ENCODE data around the gene ERC1.

Gene ERC1

GRCh38 chr12:1493781-1494565 is 502.9 kb downstream of the ERC1 start:
- no peak for DNase-seq (ENCODE audit: low read depth)

DNA sequence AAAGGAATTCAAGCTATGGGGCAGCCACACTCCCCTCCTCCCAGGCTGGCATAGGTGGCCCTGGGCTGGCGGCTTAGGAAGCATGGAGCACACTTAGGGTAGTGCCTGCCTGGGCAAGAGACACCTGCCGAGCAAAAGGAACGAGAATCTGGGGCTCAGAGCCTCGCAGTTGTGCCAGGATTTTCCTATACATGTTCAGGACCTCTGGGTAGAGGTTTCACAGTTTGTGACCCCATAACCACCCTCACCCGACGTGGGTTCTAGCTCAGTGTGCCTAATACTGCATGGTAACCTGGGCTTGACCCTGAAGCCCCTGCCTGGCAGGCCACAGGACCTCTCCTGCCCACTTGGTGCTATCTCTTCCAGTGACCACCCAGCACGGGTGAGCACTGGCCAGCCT is 503.8 kb downstream of the ERC1 start:
- DNase-seq (ENCODE audit: low read depth) = no peak

DNA sequence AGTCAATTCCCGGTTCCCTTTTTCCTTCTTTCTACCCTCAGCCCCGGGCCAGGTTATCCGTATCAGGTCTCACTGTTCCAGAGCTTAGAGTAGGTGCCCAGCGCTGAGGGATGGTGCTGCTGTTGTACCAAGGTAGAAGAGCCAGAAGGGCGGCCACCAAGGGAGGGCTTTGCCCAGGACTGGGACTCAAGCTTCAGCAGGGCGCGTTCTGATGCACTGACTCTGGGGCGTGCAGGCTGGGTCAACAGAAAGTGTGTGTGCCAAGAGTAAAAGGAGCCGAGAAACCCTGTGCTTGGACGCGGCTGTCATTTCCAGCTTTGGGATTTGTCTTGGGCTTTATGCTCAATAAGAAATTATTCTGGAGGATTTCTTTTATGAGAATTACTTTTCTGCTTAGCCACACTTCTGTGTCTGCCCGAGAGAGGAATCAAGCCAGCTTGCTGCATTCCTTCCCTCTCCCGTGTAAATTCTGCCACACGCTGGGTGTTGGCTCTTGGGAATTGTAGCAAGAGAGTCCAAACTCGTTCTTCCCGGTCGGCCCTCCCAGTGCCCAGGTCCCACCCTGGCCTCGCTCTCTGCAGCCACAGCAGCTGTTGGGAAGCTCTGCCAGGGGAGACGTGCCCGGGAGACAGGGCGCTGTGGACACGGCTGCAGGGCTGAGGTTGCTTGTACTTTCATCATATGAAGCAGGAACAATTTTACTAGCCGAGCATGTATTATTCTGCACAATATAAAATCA is 505.3 kb downstream of the ERC1 start:
- no peak for DNase-seq (ENCODE audit: low read depth)

- no peak for DNase-seq (ENCODE audit: low read depth)
Observed at GRCh38 chr12:1497161-1497560, 506.1 kb downstream of the ERC1 start.

DNA sequence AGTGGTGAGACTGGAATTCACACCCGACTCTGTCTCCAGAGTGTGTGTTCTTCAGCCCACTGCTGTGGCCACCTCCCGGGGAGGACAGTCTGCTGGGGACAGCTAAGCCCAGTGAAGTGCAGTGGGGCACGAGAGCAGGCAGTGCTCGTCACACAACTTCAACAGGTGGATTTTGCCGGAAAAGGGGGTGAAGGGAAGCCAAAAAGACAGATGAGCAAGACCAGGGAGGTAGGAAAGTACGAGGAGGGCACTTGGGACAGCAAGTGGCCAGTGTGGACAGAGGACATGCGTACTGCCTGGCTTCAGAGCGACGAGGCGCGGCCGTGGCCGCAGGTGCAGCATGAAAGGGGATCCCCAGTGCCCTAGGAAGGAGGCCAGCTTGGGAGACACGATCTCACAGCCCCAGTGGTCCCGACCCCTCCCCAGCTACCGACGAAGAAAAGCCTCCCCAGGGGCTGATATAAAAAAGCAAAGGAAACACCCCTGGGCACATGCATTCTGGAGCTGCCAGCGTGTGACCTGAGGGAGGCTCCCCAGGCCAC is 507.2 kb downstream of the ERC1 start:
- no peak for DNase-seq (ENCODE audit: low read depth)

DNA sequence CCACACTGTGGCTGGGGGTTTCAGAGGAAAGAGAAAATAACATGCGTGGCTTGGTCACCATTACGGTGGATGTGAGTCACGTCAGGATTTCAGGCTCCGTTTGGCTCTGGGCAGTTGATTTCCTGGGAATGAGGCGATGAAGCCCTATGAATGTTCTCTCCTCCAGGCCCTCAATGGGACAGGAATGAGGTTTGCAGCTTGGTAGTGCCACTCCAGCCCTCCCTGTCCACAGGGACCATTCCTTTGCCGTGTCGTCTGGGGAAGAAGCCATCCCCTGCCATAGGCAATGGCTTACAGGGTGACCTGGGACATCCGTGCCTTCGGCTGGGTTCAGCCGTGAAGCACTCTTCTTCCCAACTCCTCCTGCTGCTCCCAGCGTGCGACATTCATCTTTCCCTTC is 508.3 kb downstream of the ERC1 start:
- no peak for DNase-seq (ENCODE audit: low read depth)

- DNase-seq (ENCODE audit: low read depth) = no peak
Observed at GRCh38 chr12:1500095-1500801, 509.2 kb downstream of the ERC1 start.

- no peak for DNase-seq (ENCODE audit: low read depth)
Observed at GRCh38 chr12:1501001-1501400, 510.0 kb downstream of the ERC1 start.

DNA sequence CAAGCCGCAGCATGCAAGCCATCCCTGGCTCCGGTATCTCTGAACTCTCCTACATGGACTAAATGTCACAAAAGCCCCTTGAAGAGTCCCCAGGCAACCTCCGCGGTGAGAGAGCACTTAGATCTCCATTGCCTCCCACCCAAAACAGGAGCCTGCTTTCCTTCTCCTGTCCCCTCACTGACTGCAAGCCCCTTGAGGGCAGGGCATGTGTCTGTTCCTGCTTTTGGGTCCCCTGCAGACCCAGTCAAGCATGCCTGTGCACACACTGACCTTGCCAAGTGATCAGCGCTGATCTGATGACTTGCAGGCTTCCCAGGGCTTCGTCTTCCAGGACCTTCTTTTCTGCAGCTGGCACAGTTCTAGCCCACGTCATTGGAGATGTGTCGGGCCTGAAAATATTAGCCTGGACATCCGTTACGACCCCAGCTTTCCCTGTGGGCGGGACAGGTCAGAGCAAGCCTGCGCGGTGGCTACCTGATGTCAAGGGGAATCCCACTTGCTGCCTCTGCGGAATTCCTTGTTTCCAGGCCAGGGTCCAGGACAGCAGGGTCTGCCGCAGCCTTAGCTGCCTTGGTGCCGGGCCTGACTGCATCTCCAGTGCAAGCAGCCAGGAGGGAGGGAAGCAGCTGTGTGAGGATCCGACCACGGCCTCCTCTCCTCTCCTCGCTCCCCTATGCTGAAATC is 510.8 kb downstream of the ERC1 start:
- DNase-seq (ENCODE audit: low read depth) = no peak

- DNase-seq (ENCODE audit: low read depth) = no peak
Observed at GRCh38 chr12:1502379-1502720, 511.3 kb downstream of the ERC1 start.

DNA sequence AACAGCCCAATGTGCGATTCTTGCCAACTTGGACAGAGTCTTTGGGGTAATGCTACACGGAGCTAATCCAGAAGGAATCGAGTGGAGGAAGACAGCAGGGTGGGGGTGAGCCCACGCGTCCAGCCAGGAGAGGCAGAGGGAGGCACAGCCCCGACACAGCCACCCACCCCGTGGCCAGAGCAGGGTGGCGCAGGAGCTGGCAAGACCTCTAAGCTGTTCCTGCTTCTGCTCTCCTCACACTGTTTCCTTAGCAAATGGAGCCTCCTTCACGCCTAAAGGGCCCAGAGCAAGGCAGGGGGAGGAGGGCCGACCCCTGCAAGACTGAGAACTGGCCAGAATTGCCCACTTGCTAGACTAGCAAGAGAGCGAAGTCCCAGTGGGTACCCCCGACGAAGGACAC is 511.8 kb downstream of the ERC1 start:
- DNase-seq (ENCODE audit: low read depth) = no peak

- DNase-seq (ENCODE audit: low read depth) = no peak
Observed at GRCh38 chr12:1503281-1503711, 512.3 kb downstream of the ERC1 start.

- DNase-seq (ENCODE audit: low read depth) = no peak
Observed at GRCh38 chr12:1504304-1504894, 513.4 kb downstream of the ERC1 start.

DNA sequence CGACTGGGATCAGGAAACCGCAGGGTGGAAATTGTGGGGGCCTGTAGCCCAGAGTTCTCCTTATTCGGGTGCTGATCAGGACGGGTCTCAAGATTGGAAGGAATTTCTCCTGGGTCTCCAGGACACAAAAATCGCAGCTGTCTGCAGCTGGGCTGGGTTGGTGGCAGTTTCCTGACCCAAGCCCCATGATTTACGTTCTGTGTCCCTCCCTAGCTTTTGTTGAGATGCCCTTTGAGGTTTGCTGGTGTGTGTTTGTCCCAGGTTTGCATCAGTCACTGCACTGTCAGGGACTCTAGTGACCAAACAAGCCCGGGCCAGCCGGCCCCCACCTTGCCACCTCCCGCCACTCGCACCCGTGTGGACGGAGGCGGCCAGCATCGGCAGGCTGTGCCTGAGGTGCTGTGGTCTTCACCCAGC is 513.9 kb downstream of the ERC1 start:
- no peak for DNase-seq (ENCODE audit: low read depth)

DNA sequence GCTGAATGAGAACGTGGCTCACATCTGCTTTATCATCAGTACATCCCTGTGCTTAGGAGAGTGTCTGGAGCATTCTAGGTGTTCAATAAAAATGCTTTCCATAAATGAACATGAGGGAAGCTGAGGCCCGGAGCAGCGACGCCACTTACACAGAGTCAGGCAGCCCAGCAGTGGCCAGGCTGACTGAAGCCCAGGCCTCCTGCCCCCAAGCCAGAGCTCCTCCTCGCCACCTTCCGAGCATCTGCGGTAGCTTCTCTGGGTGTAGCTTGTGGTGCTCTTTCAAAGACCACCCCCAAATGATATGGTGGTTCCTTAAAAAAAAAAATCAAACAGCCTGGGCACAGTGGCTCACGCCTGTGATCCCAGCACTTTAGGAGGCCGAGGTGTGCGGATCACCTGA is 514.6 kb downstream of the ERC1 start:
- DNase-seq (ENCODE audit: low read depth) = no peak

DNA sequence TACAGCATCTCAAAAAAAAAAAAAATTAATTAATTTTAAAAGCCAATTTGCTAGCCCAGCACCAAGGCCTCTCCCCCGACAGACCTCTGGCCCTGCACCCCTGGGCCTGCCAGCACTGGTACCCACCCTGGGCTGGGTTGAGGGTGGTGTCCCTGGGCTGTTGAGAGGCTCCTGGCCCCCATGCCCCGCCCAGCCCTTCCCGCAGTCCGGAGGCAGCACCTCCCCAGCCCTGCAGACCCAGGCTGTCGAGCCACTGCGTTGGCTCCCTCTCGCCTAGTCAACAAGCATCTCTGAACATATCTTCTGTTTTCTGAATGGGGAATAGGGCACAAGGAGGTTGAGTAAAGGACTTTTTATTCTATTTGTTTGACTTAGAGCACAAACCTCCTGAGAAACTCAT is 516.3 kb downstream of the ERC1 start:
- DNase-seq (ENCODE audit: low read depth) = no peak

DNA sequence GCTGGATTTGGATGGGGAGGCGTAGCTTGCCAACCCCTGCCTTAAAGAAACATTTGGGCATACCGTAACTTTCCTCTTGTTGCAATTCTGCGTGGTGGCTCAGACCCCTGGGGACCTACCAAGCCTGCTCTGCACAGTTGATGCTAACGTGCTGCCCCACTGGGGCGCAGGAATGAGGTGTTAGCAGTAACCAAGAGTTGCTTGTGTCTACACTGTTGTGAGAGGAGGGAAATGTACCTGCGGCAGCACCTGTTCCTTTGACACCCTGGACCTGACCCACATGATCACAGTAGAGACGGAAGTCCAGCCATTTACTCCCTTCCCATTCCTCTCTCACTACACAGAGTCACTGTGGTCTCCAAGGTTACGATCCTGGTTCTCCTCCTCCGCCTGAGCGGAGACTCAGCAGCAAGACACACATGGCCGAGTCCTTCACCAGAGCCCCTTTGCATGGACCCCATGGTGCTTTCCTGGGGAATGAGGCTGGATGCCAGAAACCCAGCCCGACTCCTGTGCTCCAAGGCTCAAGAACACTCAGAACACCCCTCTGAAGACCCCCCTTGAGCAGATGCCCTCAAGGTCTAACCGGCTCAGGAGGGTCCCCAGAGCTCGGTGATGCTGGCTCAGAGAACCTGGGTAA is 518.5 kb downstream of the ERC1 start:
- DNase-seq (ENCODE audit: low read depth) = no peak

- DNase-seq (ENCODE audit: low read depth) = no peak
Observed at GRCh38 chr12:1510056-1510812, 519.2 kb downstream of the ERC1 start.

GRCh38 chr12:1515010-1515409 is 524.0 kb downstream of the ERC1 start:
- no peak for DNase-seq (ENCODE audit: low read depth)

GRCh38 chr12:1515428-1515827 is 524.4 kb downstream of the ERC1 start:
- no peak for DNase-seq (ENCODE audit: low read depth)

DNA sequence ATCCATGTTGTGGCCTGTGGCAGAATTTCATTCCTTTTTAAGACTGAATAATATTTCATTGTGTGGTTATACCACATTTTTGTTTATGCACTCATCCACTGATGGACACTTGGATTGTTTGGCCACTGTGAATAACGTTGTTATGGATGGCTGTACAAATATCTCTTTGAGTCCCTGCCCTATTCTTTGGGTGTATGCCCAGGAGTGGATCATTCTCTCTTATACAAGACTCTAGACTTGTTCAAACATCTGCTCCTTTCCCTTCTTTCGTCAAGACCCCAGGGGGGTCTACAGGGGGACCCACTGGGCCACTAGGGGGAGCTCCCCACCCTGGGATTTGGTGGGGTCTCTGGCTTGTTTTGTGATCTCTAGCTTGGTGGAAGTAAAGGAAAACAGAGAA is 526.0 kb downstream of the ERC1 start:
- no peak for DNase-seq (ENCODE audit: low read depth)
